RPMI7951 (cell line): ENCODE data around the gene MARK2. TPM values are rescaled to one million over a fixed set of nuclear protein-coding genes. Genes with fewer than 3 reads are reported as not detected.
"Not testable (repeated sequence)": the region's sequence is repeated elsewhere in the genome, so short reads cannot be mapped to it uniquely, and the experiment has no call there.

Source experiments
- DNase-seq: peaks from one replicate; pipeline ENCODE4 v3.0.0-alpha.2; 2012; ENCODE audit warnings: low read depth
- total RNA-seq: library from RNA; depleted of rRNA; stranded (reverse); fragments of >200 nt; shearing (Covaris generic); gene quantifications from 2 replicates; pipeline ENCODE4 v1.2.3, GENCODE V29; 2014; rRNA removed

MARK2 gene
- total RNA-seq, result 7.5 and 9.0 TPM in 2 replicates

DNA sequence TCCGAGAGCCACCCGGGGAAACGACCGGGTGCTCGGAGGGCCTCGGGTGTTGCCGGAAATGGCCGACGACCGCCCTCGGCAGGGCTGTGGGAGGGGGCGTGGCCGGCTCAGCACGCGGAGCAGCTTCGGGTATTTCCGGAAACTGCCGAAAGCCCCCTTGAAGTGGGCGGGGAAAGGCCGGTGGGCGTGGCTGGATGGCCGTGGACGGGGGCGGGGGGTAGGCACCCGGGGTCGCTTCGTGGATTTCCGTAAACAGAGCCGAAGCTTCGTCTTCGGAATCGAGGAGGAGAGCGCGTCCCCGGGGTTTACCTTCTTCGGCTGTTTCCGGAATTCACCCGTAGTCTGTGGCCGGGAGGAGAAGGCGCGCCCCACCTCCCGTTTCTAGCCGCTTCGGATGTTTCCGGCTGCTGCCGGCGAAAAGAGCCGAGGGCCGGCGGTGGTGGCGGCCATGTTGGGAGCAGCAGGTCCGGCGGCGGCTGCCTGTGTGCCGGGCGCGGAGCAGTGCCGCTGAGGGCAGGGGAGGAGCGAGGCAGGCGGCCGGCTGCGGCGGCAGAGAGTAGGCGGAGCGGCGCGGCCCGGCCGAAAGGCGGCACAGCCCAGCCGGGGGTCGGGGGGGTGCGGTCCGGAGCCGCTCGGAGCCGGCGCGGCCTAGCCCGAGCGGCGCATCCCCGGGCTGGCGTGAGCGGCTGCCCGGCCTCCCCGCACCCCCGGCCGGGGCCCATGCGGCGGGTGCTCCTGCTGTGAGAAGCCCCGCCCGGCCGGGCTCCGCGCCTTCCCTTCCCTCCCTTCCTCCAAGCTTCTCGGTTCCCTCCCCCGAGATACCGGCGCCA, at the start of gene MARK2:
Gene MARK2 (plus strand): TSS at position 433 of the 830 bp plus-strand sequence. CDS start 397 bp downstream, at position 830.
- DNase-seq, result peak; percentile 95

DNA sequence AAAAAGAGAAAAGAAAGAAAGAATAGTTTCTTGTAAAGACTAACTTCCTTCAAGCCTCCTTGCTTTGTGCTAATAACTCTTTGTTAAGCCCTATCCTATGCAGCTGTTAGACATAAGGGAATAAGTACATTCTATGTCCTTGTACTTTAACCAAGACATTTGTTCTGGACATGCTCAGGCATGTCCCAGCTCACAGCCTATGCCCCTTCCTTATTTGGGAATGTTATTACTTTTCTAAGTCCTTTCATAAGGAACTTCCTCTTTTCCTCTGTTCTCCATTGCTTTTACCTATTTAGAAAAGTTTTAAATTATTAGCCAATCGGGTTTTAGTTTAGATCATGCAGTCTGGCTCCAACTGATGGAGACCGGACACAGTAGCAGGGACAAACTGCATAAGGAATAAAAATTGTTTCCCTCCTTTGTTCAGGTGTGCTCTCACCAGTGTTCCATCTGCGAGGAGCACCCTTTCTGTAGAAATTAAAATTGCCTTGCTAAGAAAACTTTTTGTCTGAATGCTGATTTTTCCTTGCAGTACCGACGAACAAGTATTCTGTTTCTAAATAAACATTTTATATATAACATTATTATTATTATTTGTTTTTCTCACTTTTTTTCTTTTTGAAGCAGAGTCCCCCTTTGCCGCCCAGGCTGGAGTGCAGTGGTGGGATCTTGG, 47.3 kb upstream of the MARK2 start:
- DNase-seq, result no peak

DNA sequence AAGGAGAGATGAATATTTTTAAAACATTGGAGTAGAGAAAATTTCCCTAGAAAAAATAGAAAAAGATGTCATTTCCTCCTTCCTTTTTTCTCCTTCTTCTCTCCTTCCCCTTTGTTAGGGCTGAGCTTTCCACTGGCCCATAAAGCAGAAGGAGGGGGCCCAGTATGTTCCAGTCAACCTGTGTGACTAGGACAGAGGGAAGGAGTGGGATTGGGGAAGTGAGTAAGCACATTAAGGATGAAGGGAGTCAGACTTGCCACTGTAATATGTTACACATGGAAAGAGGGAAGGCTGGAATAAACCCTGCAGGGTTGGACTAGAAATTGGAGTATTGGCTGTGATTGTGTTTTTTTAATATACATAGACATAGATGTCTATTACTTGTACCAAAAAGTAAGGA, 45.7 kb upstream of the MARK2 start:
- DNase-seq, result no peak

DNA sequence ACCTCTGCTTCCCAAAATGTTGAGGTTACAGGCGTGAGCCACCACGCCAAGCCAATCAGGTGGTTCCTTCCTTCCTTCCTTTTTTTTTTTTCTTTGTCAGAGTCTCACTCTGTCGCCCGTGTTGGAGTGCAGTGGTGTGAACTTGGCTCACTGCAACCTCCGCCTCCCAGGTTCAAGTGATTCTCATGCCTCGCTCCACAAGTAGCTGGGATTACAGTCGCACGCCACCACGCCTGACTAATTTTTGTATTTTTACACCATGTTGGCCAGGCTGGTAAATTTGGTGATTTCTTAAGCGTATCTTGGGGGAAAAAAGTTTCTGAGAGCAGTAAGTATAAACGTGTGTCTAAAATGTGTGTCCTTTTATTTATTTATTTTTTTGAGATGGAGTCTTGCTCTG, 43.8 kb upstream of the MARK2 start:
- no peak for DNase-seq

DNA sequence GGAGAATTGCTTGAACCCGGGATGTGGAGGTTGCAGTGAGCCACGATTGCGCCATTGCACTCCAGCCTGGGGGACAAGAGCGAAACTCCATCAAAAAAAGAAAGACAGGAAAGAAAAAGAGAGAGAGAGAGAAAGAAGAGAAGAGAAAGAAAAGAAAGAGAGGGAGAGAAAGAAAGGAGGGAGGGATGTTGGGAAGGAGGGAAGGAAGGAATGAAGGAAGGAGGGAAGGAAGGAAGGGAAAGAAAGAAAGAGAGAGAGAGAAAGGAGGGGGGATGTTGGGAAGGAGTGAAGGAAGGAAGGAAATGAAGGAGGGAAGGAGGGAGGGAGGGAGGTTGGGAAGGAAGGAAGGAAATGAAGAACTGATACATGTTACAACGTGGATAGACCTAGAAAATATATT, 38.0 kb upstream of the MARK2 start:
- no peak for DNase-seq

DNA sequence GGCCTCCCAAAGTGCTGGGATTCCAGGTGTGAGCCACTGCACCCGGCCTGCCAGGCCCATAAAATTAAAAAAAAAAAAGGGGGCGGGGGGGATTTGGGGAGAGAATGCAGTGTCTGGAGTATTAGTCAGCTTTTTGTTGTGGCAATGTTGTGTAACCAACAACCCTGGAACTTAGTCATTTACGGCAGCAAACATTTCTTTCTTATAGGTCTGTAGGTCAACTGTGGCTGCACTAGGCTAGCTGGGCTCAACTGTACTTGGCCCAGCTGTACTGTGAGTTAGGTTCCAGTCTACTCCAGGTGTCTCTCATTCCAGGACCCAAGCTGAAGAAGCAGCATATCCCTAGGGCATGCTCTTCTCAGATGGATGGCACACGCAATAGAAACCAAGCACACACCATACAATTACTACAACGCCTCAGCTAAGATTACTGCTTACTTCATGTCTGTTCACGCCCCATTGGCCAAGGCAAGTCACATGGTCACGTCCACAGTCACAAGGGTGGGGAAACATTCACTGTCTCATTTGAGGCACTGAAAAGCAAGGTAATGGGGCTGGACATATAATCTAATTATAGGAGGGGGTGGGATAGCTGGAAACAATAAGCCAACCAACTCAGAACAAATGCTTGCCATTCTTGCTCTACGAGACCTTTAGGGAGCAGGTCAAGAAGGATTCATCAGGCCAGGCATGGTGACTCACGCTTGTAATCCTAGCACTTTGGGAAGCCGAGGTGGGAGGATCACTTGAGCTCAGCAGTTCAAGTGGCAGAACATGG, 36.1 kb upstream of the MARK2 start:
- DNase-seq, result peak; percentile 55

DNA sequence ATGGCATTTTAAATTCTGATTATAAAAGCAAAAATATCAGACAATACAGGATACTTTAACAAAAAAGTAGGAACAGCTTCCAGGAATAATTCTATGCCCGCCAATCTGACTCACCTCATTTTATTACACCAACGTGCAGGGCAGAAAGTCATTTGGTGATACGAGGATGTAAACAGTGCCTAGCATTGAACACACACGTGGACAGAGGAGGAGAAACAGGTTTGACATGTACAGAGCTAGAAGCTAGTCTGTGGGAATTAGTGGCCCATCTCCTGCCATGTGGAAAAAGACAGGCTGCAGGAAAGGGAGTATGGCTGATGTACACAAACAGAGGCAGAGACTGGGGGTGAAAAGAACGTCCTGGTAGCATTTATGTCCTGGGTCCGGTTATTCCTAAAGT, 34.7 kb upstream of the MARK2 start:
- DNase-seq, result no peak

DNA sequence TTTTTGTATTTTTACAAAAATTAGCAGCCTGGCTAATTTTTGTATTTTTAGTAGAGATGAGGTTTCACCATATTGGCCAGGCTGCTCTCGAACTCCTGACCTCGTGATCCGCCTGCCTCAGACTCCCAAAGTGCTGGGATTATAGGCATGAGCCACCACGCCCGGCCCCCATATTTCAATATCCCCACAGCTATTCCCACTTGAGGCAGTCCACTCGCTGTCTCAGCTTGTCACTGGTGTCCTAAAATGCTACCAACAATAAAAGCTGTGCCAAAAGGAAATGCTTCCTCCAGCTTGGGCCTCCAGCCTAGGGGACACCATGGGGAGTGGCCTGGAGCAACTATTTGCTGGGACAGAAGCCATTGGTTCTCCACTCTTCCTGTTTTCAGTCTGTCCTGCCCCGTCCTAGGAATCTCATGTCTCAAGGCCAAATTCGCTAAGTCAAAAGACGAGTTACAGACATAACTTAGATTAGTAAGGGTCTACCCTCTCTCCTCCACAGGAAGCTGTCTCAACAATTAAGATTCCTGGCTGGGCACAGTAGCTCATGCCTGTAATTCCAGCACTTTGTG, 33.0 kb upstream of the MARK2 start:
- no peak for DNase-seq

DNA sequence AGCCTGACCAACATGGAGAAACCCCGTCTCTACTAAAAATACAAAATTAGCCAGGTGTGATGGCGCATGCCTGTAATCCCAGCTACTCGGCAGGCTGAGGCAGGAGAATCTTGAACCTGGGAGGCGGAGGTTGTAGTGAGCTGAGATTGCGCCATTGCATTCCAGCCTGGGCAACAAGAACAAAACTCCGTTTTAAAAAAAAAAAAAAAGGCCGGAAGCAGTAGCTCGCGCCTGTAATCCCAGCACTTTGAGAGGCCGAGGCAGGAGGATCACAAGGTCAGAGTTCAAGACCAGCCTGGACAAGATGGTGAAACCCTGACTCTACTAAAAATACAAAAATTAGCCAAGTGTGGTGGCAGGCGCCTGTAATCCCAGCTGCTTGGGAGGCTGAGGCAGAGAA, 28.5 kb upstream of the MARK2 start:
- not testable (repeated sequence) for DNase-seq

DNA sequence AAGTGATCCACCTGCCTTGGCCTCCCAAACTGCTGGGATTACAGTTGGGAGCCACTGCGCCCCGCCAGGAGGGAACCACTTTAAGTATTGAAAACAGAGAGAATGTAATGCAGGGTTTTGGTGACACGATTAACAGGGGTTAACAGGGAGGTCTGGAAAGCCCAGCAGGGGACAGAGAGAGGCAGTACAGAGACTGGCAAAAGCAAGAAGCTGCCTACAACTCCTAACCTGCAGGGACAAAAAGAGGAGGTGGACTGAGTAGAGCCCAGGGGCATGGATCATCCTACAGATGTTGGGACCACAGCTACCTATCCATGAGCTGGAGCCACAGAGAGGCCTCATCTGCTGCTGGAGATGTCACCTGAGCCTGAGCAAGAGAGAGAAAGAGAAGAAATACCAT, 27.4 kb upstream of the MARK2 start:
- DNase-seq, result no peak

DNA sequence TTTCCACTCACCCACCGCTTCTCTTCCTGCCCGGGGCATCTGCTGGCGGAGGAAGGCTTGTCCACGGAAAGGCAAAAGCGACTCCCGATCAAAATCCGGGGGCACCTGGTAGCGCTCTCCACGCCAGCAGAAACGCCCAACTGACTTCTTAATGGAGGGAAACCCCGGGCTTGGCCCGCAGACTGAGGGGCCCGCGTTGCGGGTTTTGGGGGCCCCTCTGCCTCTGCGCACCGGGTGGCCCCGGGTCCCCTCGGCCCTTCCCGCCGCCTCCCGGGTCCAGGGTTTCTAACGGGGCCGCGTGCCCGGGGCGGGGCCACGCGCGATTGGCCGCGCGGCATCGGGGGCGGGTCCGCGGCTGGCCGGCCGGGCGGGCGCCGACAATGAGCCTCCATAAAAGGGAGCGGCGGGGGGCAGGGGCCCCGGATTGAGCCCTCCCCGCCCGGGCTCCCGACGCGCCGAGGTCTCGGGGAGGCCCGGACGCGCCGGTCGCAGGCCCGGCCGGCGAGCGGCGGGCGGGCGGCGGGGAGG, 25.8 kb upstream of the MARK2 start, which contains the start of gene SPINDOC:
Gene SPINDOC (plus strand): TSS at position 422 of the 528 bp plus-strand sequence. CDS start 231 bp downstream, outside the sequence.
- DNase-seq, result peak; percentile 77

DNA sequence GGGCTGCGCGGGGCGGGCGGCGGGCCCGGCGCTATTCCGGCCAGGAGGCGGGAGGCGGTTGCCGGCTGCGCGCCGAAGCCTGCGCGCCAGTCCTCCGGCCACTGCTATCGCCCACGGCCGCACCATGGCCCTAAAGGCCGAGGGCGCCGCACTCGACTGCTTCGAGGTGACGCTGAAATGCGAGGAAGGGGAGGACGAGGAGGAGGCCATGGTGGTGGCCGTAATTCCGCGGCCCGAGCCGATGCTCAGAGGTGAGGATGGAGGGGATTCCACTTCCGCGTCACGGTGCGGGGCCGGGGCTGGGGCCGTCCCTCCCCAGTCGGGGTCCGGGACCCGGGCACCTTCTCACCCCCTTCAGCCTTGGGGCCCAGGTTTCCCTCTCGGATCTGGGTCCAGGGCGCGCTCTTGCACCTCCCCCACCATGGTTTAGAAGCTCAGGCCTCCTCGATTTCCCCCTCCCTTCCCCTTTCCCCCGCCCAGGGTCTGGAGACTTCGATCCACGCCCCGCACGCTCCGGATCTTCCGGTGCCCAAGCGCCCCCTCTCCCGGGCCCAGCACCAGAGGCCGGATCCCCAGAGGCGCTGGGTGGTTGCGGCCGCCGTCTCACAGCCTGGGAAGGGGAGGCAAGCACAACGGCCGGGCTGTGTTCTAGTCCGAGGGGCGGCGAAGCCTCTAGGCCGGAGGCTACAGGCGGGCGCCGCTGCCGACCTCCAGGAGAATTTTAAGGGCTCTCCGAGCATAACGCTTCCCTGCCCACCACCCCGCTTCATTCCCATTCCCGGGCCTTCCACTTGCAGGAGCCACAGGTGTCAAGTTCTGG, 25.1 kb upstream of the MARK2 start:
- peak; percentile 65 for DNase-seq

DNA sequence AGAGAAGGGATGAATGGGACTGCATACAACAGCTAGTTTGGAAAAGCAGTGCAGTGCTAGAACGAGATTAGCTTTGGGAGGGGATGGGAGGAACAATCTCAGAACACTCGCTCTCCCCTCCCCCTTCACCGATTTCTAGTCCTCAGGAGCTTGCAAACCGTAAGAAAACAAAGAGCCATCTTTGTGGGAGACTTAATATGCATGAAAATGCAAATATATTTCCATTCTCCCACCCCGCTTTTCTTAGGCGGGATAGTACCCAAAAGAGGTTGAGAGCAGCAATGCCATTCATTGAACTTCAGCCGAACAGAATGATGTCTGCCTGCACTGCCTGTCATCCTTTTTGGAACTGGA, 24.6 kb upstream of the MARK2 start:
- DNase-seq, result no peak

DNA sequence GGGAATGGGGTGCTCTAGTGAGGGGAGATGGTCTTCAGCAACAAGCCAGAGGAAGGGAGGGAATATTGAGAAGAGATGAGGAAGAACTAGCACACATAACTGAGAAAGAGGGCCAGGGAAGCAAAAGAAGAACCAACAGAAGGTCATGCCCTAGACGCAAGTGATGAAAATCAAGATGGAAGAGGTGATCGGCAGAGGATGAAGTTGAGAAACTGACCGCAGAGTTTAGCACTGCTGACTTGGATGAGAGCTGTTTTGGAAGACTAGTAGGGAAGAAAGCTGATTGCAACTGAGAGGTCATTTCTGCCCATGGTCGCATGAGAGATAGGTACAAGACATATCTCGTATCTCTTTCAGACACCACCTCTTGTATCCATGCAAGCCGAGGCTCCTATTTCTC, 22.7 kb upstream of the MARK2 start:
- DNase-seq, result no peak

DNA sequence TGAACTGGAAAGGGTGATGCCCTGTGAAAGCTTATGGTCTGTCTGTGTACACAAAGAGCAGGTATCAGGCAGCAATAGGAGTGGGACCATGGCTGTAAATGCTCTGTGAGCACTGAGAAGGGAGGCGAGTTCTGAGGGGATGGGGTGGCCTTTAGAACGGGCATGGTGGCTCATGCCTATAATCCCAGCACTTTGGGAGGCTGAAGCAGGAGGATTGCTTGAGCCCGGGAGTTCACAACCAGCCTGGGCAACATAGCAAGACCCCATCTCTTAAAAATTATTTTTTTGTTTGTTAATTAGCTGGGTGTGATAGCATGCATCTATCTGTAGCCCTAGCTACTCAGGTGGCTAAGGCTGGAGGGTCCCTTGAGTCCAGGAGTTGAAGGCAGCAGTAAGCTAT, 22.2 kb upstream of the MARK2 start:
- DNase-seq, result no peak

DNA sequence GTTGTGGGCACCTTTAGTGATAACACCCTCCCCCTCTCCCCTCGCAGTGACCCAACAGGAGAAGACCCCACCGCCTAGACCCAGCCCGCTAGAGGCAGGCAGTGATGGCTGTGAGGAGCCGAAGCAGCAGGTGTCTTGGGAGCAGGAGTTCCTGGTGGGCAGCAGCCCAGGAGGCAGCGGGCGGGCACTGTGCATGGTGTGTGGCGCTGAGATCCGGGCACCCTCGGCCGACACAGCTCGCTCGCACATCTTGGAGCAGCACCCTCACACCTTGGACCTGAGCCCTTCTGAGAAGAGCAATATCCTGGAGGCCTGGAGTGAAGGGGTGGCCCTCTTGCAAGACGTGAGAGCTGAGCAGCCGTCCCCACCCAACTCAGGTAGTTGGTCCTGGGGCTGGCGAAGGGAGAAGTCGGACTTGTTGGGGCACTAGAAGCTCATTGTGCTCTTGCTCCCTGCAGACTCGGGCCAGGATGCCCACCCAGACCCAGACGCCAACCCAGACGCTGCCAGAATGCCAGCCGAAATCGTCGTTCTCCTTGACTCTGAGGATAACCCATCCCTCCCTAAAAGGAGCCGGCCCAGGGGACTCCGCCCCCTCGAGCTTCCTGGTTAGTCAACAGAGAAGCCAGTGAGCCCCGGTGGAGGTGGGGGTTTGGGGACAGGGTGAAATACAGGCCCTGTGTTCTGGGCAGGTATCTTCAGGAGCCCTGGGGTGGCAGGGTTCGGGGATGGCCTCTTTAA, 21.0 kb upstream of the MARK2 start:
- DNase-seq, result no peak

DNA sequence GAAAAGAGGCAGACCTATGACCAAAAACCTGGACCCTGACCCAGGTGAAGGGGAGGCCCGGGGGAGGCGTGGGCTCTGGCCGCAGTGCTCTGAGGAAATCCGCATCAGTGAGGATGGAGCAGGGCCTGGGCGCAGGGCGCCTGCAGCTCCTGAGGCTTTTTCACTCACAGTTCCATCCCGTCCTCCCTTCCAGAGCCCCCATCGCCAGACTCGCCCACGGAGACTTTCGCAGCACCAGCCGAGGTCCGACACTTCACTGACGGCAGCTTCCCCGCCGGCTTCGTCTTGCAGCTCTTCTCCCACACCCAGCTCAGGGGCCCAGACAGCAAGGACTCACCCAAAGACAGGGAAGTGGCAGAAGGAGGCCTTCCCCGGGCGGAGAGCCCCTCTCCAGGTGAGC, 20.3 kb upstream of the MARK2 start:
- DNase-seq, result no peak

DNA sequence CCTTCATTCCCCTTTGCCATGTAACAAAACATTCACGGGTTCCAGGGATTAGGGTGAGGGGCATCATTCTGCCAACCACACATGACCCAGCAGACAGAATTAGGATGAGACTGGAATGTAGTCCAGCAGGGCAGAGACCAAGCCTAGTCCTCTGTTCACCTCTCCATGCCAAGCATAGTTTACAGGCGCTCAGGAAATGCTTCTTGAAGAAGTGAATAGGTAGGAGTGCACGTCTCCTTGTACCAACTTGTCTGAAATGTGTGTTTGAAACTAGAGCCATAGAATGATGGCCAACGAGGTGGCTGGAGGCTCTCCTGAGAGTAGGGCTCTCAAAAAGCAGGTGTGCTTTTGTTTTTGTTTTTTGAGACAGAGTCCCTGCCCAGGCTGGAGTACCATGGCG, 17.5 kb upstream of the MARK2 start:
- no peak for DNase-seq

DNA sequence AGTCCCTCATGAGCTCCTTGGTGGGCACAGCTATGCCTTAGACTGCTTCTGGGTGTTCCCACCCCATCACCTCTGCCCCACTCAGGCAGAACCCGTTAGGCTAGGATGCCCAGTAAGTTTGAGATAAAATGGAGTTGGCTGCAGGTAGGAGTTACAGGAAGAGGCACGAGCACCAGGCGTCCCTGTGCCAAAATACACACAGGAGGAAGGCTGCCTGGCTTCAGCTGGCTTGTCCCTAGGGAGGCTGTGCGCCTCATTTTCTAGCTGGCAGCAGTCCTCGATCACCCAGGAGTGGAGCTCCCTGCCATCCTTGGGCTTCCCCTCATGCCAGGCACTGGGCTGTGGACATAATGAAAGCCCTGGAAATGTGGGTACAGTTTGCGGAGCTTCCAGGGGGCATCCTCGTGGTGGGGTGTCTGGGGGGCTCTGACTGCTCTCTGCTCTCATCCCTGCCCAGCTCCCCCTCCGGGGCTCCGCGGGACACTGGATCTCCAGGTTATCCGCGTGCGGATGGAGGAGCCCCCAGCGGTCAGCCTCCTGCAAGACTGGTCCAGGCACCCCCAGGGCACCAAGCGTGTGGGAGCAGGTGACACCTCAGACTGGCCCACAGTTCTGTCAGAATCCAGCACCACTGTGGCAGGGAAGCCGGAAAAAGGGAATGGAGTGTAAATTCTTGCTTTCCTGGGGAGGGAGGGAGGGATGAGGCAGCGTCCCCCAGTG, 12.3 kb upstream of the MARK2 start:
- no peak for DNase-seq
